Measurements from ENCODE around the gene CHRND. TPM values are rescaled to one million over a fixed set of nuclear protein-coding genes. Genes with fewer than 3 reads are reported as not detected.

CHRND gene
- total RNA-seq, 1 experiment from 2014 or later, result not detected

- no peaks in the 10 kb centered on the region for H3K9me3 Mint-ChIP-seq
These were observed 39.2 kb upstream of the CHRND start for GRCh38 chr2:232486558-232487384.

GRCh38 chr2:232487385-232488096, 38.4 kb upstream of the CHRND start, which contains the start of gene ECEL1:
TSS of gene ECEL1 (minus strand) at chr2:232487834. CDS start at chr2:232486653, 1,181 bp downstream.
- CTCF ChIA-PET, result interaction anchor here (0.9 to 2.0 kb wide), 6 partner anchors 14 to 120 kb away, joined by 3 to 10 read pairs (median 5); partner anchors contain the start of gene PRSS56
- Mint-ChIP-seq H3K27me3 (ENCODE audit: low read depth) (peaks cover 66% of the 10 kb centered on the region), H3K4me3 (peak within 1 kb of the TSS; percentile 67), H3K9me3 (no peaks in the 10 kb centered on the region), H3K27ac (no peak within 1 kb of the TSS), H3K4me1 (peaks cover 23% of the 10 kb centered on the region), H3K36me3 (no peaks in the 10 kb centered on the region)
- DNase-seq (ENCODE audit: low spot score) (peak; percentile 46), ATAC-seq (peak; percentile 15)
- POLR2A ChIA-PET, result no interaction called here
- TF ChIP-seq ZNF512 (CRISPR knock-in tag; IDR thresholded peaks at IDR 0.05; ENCODE audit: borderline replicate concordance) (no peak), RELA (CRISPR knock-in tag; IDR thresholded peaks at IDR 0.05; ENCODE audit: borderline replicate concordance) (no peak), ZNF425 (CRISPR knock-in tag; conservative IDR thresholded peaks at IDR 0.05) (no peak), ZNF121 (CRISPR knock-in tag; IDR thresholded peaks at IDR 0.05) (no peak), CREM (CRISPR knock-in tag; IDR thresholded peaks at IDR 0.05) (no peak), ZNF281 (CRISPR knock-in tag; IDR thresholded peaks at IDR 0.05) (no peak), NR1H2 (CRISPR knock-in tag; IDR thresholded peaks at IDR 0.05) (no peak), OVOL2 (CRISPR knock-in tag; IDR thresholded peaks at IDR 0.05; ENCODE audit: borderline replicate concordance) (no peak)

More at GRCh38 chr2:232486558-232487384, 39.2 kb upstream of the CHRND start:
- ChIA-PET CTCF (interaction anchor here (1.6 to 2.0 kb wide), 3 partner anchors 21 to 37 kb away, joined by 3 to 10 read pairs (median 5); no protein-coding TSS in a partner anchor), POLR2A (no interaction called here)
- no peak for TF ChIP-seq ZNF425 (CRISPR knock-in tag; conservative IDR thresholded peaks at IDR 0.05)
- TF ChIP-seq HMGXB4 (CRISPR knock-in tag; IDR thresholded peaks at IDR 0.05), result 0 out of 2 replicates have a peak, but pooled peaks have one; percentile 14
- H3K4me1 Mint-ChIP-seq, result peaks cover 23% of the 10 kb centered on the region
- ATAC-seq, result peak; percentile 1; the same call in 1 of the 2 replicates
- peaks cover 69% of the 10 kb centered on the region for H3K27me3 Mint-ChIP-seq (ENCODE audit: low read depth)
- peak; percentile 44 for DNase-seq (ENCODE audit: low spot score)
- H3K36me3 Mint-ChIP-seq, result no peaks in the 10 kb centered on the region
- H3K27ac Mint-ChIP-seq, result no peak overlapping the region
- H3K4me3 Mint-ChIP-seq, result peak overlapping the region; percentile 64
